Psoas muscle (tissue), 8 donors: ENCODE measurements around the gene CCDC137. TPM values are rescaled to one million over a fixed set of nuclear protein-coding genes. Genes with fewer than 3 reads are reported as not detected.
A peak's percentile ranks its signal among the peaks of the same experiment; 100 is the strongest.

ENCODE experiments used
- ATAC-seq, 4 donors: fragments of 200-7000 bp; cut with Tn5 transposase; one replicate each; pipeline ENCODE4 v1.9.1; 2020; ENCODE audit warnings: moderate library complexity in 3 of 4, mild to moderate bottlenecking in 2 of 4
- DNase-seq, 2 donors: peaks; one replicate each; pipeline ENCODE4 v3.0.0-alpha.2; 2020
- H3K27ac ChIP-seq: fragments of 200-600 bp; one replicate; pipeline ENCODE4 v1.8.0; 2022
- H3K27me3 ChIP-seq, 3 donors: fragments of 200-600 bp in 1 of 3; one replicate each; pipeline versions ENCODE4 v1.6.1 to v1.8.0; 2013 to 2022; ENCODE audit warnings: low read length in 2 of 3, mild to moderate bottlenecking in 2 of 3, moderate library complexity in 1 of 3; ENCODE audit not compliant: insufficient read depth in 3 of 3
- H3K36me3 ChIP-seq, 2 donors: fragments of 200-600 bp in 1 of 2; one replicate each; pipeline versions ENCODE4 v1.6.1 to v1.8.0; 2013 to 2022; ENCODE audit warnings: low read depth in 1 of 2, mild to moderate bottlenecking in 1 of 2, moderate library complexity in 1 of 2; ENCODE audit not compliant: insufficient read depth in 1 of 2
- H3K4me1 ChIP-seq: fragments of 200-600 bp; one replicate; pipeline ENCODE4 v1.8.0; 2022
- H3K4me3 ChIP-seq: fragments of 200-600 bp; one replicate; pipeline ENCODE4 v1.8.0; 2022; ENCODE audit warnings: mild to moderate bottlenecking
- H3K9me3 ChIP-seq: fragments of 200-600 bp; one replicate; pipeline ENCODE4 v1.8.0; 2022
- CTCF ChIP-seq: fragments of 200-600 bp; IDR thresholded peaks from one replicate; pipeline ENCODE4 v1.8.0; 2022; ENCODE audit warnings: antibody characterized with exemption
- WGBS, 3 donors: extraction: QIAGEN DNeasy Blood & Tissue Kit; methylation state at CpG; one replicate each; pipeline versions ENCODE4 v1.1.6 to v1.1.7; 2013; 5-methylcytosine and 5-hydroxymethylcytosine counted together
- intact Hi-C, 2 donors: fragments of 100-400 bp; cut with DNase I; formaldehyde crosslinking; loops; one replicate each; pipeline versions ENCODE4 v1.11.0 to v1.14.2; 2022
- polyA plus RNA-seq, 3 donors: library from polyadenylated mRNA; stranded (reverse); fragments of 200-250 nt; gene quantifications; one replicate each; pipeline ENCODE4 v1.2.3, GENCODE V29; 2013
- total RNA-seq, 4 donors: library from RNA; stranded (reverse); fragmentation: NEBNext Ultra II Directional in 2 of 4; extraction: Animal tissue kit (Norgen Biotek cat#: 25700) in 2 of 4; gene quantifications; one replicate each; pipeline versions ENCODE4 v1.2.1 to v1.2.4, GENCODE V29; 2021 to 2023
- donor health status: healthy with polysubstance abuse.
- donor health status: DM: no; HTN: no; CAD: no; lungs with moderate emphysema.
- donor health status: Bipolar disorder and iron deficiency.
- donor health status: healthy.
- donor health status: DM: yes; HTN: yes; CAD: no.
- donor health status: DM: no; HTN: no; CAD: no.
- donor health status: DM: no; HTN: no; CAD: no.
- donor health status: DM: yes; HTN: yes; CAD: no.

The CCDC137 gene
- total and polyA plus RNA-seq, 7 donors = 4.8 to 47.4 (median 11.3) TPM

GRCh38 chr17:81648013-81648706 is 18.4 kb upstream of the CCDC137 start:
- H3K4me1 ChIP-seq = no peaks in the 10 kb centered on the region
- H3K27ac ChIP-seq = no peak overlapping the region
- ATAC-seq (no peak), DNase-seq (no peak)
- WGBS, 3 donors = 4 to 7% (median 5%) methylated on average over 49 to 78 of the region's 78 CpGs
- H3K9me3 ChIP-seq = no peaks in the 10 kb centered on the region
- H3K27me3 ChIP-seq = peaks cover 0 to 42% (median 18%) of the 10 kb centered on the region in 3 donors
- no peak for TF ChIP-seq CTCF
- no peak overlapping the region for H3K4me3 ChIP-seq
- intact Hi-C loops = no loop called here
- H3K36me3 ChIP-seq = no peaks in the 10 kb centered on the region

- Histone ChIP-seq H3K4me3 (no peak overlapping the region), H3K27ac (no peak overlapping the region), H3K27me3 (peaks cover 0 to 42% (median 18%) of the 10 kb centered on the region in 3 donors), H3K4me1 (no peaks in the 10 kb centered on the region), H3K36me3 (no peaks in the 10 kb centered on the region), H3K9me3 (no peaks in the 10 kb centered on the region)
- no peak for TF ChIP-seq CTCF
- intact Hi-C loops = no loop called here
- ATAC-seq (no peak), DNase-seq (no peak)
- WGBS, 3 donors = 48 to 60% (median 55%) methylated on average over 14 of the region's 14 CpGs
Measured at GRCh38 chr17:81648707-81649085, 17.8 kb upstream of the CCDC137 start.

GRCh38 chr17:81650951-81651350 is 15.6 kb upstream of the CCDC137 start:
- Histone ChIP-seq H3K4me3 (no peak overlapping the region), H3K27me3 (peaks cover 0 to 42% (median 18%) of the 10 kb centered on the region in 3 donors)

GRCh38 chr17:81651692-81652091 is 14.8 kb upstream of the CCDC137 start:
- intact Hi-C loops = no loop called here

More at GRCh38 chr17:81650951-81651350, 15.6 kb upstream of the CCDC137 start:
- no peaks in the 10 kb centered on the region for H3K36me3 ChIP-seq
- TF ChIP-seq CTCF = no peak
- H3K27ac ChIP-seq = no peak overlapping the region
- WGBS, 3 donors = 59 to 73% (median 62%) methylated on average over 9 of the region's 9 CpGs
- H3K9me3 ChIP-seq = no peaks in the 10 kb centered on the region
- ATAC-seq = no peak
- intact Hi-C loops = no loop called here
- no peaks in the 10 kb centered on the region for H3K4me1 ChIP-seq
- DNase-seq = no peak

More at GRCh38 chr17:81651692-81652091, 14.8 kb upstream of the CCDC137 start:
- no peaks in the 10 kb centered on the region for H3K36me3 ChIP-seq
- no peak for TF ChIP-seq CTCF
- H3K4me3 ChIP-seq = no peak overlapping the region
- ATAC-seq = no peak
- DNase-seq = peak in 1 of 2 donors; percentile 33
- H3K27ac ChIP-seq = no peak overlapping the region
- no peaks in the 10 kb centered on the region for H3K9me3 ChIP-seq
- no peaks in the 10 kb centered on the region for H3K4me1 ChIP-seq
- 72 to 78% (median 75%) methylated on average over 10 of the region's 10 CpGs for WGBS, 3 donors
- peaks cover 0 to 42% (median 18%) of the 10 kb centered on the region in 3 donors for H3K27me3 ChIP-seq
